Endothelial cell of umbilical vein (primary cell): ENCODE data around the gene KCTD14. TPM values are rescaled to one million over a fixed set of nuclear protein-coding genes. Genes with fewer than 3 reads are reported as not detected.

Source experiments
- Bru-seq: library from RNA; stranded (reverse); fragments of 400-500 nt; gene quantifications from one replicate; lab custom pipeline; 2021; lab: Mats Ljungman, UMichigan
- BruChase-seq, 2 experiments: library from RNA; stranded (reverse); fragments of 400-500 nt; gene quantifications; one replicate each; lab custom pipeline; 2021; lab: Mats Ljungman, UMichigan
- BruUV-seq: library from RNA; stranded (reverse); fragments of 400-500 nt; replicated peaks from 2 replicates; lab custom pipeline; 2021; lab: Mats Ljungman, UMichigan
- CTCF ChIA-PET: fragments of 300-600, 350-600 bp; sonication (Branson Sonifier 250); formaldehyde crosslinking; loops from one replicate; lab custom pipeline; 2021; ENCODE audit warnings: antibody characterized with exemption, inconsistent platforms; lab: Charles Lee
- POLR2A ChIA-PET: fragments of 300-600, 350-600 bp; sonication (Branson Sonifier 250); formaldehyde crosslinking; loops from one replicate; lab custom pipeline; 2021; ENCODE audit warnings: antibody characterized with exemption, inconsistent platforms; lab: Charles Lee
- DNase-seq: peaks from one replicate; pipeline ENCODE4 v3.0.0-alpha.2; 2011; ENCODE audit warnings: low read depth, low spot score
- FAIRE-seq: peaks from 2 replicates; lab custom pipeline; 2011; peaks lifted over from hg19 to GRCh38; lab: Jason Lieb, UNC
- H2AFZ ChIP-seq: 2 replicates; pipeline ENCODE4 v1.6.0; 2012; ENCODE audit warnings: low read depth, low read length, control low read depth, inconsistent platforms
- H3K27ac ChIP-seq: 2 replicates; pipeline ENCODE4 v1.5.1; 2011; ENCODE audit warnings: low read depth, mild to moderate bottlenecking, control low read depth, low read length, moderate library complexity; ENCODE audit not compliant: insufficient read depth
- H3K27me3 ChIP-seq, 2 experiments: 2 replicates each; pipeline versions ENCODE4 v1.6.0 to v1.6.1; 2011; ENCODE audit warnings: low read length in 2 of 2, mixed read lengths in 1 of 2; ENCODE audit not compliant: control insufficient read depth in 2 of 2, insufficient read depth in 2 of 2
- H3K36me3 ChIP-seq, 2 experiments: 2 replicates in 1 of 2; 3 replicates in 1 of 2; pipeline ENCODE4 v1.5.1; 2011; ENCODE audit warnings: low read length in 2 of 2, mild to moderate bottlenecking in 1 of 2, moderate library complexity in 1 of 2; ENCODE audit not compliant: control insufficient read depth in 2 of 2, insufficient read depth in 2 of 2; ENCODE audit errors: extremely low read depth in 1 of 2
- H3K4me1 ChIP-seq: 3 replicates; pipeline ENCODE4 v1.5.1; 2011; ENCODE audit warnings: mild to moderate bottlenecking, low read length; ENCODE audit not compliant: control insufficient read depth, insufficient read depth; ENCODE audit errors: extremely low read depth
- H3K4me2 ChIP-seq: 2 replicates; pipeline ENCODE4 v1.6.1; 2011; ENCODE audit warnings: low read length, control low read depth, mixed read lengths; ENCODE audit not compliant: insufficient read depth
- H3K4me3 ChIP-seq, 3 experiments: fragments of 200-600 bp in 1 of 3; sonication (generic), shearing (Covaris generic) in 1 of 3; replicated peaks in 1 of 3; 2 replicates each; pipeline ENCODE4 v1.5.1; 2011 to 2016; ENCODE audit warnings: control low read depth in 3 of 3, low read length in 3 of 3, mild to moderate bottlenecking in 2 of 3, inconsistent platforms in 1 of 3, low read depth in 1 of 3, moderate library complexity in 1 of 3; ENCODE audit not compliant: insufficient read depth in 1 of 3
- H3K79me2 ChIP-seq: 2 replicates; pipeline ENCODE4 v1.6.0; 2012; ENCODE audit warnings: low read length, inconsistent platforms; ENCODE audit not compliant: control insufficient read depth, insufficient read depth
- H3K9ac ChIP-seq: replicated peaks from 2 replicates; pipeline ENCODE3; 2011; ENCODE audit warnings: low read length, control low read depth; ENCODE audit not compliant: insufficient read depth; ENCODE audit errors: extremely low read depth
- H3K9me1 ChIP-seq: replicated peaks from 3 replicates; pipeline ENCODE4 v1.6.0; 2011; ENCODE audit warnings: mild to moderate bottlenecking, low read length; ENCODE audit not compliant: control insufficient read depth, insufficient read depth; ENCODE audit errors: extremely low read depth
- H3K9me3 ChIP-seq: replicated peaks from 2 replicates; pipeline ENCODE4 v1.5.1; 2012; ENCODE audit warnings: low read length, inconsistent platforms; ENCODE audit not compliant: control insufficient read depth, insufficient read depth
- H4K20me1 ChIP-seq: replicated peaks from 2 replicates; pipeline ENCODE3; 2011; ENCODE audit warnings: mild to moderate bottlenecking, low read length; ENCODE audit not compliant: control insufficient read depth, insufficient read depth; ENCODE audit errors: extremely low read depth
- CTCF ChIP-seq, 2 donors: IDR thresholded peaks; 1 replicate in 1 of 2; 2 replicates in 1 of 2; pipeline ENCODE4 v1.5.1; 2011; ENCODE audit warnings: low read length in 2 of 2, mild to moderate bottlenecking in 2 of 2, moderate library complexity in 2 of 2, control low read depth in 1 of 2, inconsistent platforms in 1 of 2, low read depth in 1 of 2; ENCODE audit not compliant: insufficient read depth in 1 of 2; ENCODE audit errors: extremely low read depth in 1 of 2
- EZH2 ChIP-seq: IDR thresholded peaks from 2 replicates; pipeline ENCODE4 v1.6.1; 2012; ENCODE audit warnings: borderline replicate concordance, low read depth, mild to moderate bottlenecking, moderate library complexity, low read length, inconsistent platforms; ENCODE audit not compliant: severe bottlenecking
- FOS ChIP-seq: IDR thresholded peaks from 2 replicates; pipeline ENCODE4 v1.6.1; 2011; ENCODE audit warnings: mild to moderate bottlenecking, low read length, moderate library complexity, borderline replicate concordance; ENCODE audit not compliant: insufficient read depth
- GATA2 ChIP-seq: IDR thresholded peaks from 2 replicates; pipeline ENCODE4 v1.7.0; 2011; ENCODE audit warnings: low read depth, mild to moderate bottlenecking, moderate library complexity, mixed read lengths, low read length; ENCODE audit not compliant: insufficient read length, insufficient read depth
- JUN ChIP-seq: IDR thresholded peaks from 2 replicates; pipeline ENCODE4 v1.6.1; 2011; ENCODE audit warnings: borderline replicate concordance, low read depth; ENCODE audit not compliant: insufficient read length, insufficient read depth
- MAX ChIP-seq: IDR thresholded peaks from 2 replicates; pipeline ENCODE4 v1.6.1; 2011; ENCODE audit not compliant: insufficient read depth, insufficient read length
- MYC ChIP-seq: IDR thresholded peaks from one replicate; pipeline ENCODE4 v1.6.1; 2011; ENCODE audit warnings: mild to moderate bottlenecking, low read depth, low read length
- POLR2A ChIP-seq: IDR thresholded peaks from 2 replicates; pipeline ENCODE4 v1.6.1; 2012; ENCODE audit warnings: low read depth, mild to moderate bottlenecking, control low read depth, low read length
- POLR2AphosphoS5 ChIP-seq: IDR thresholded peaks from 2 replicates; pipeline ENCODE4 v1.6.1; 2012; ENCODE audit warnings: low read depth, mild to moderate bottlenecking, control low read depth, low read length, moderate library complexity; ENCODE audit not compliant: insufficient read depth
- dilution Hi-C: fragments of 300-500 bp; cut with MboI; formaldehyde crosslinking; loops from one replicate; pipeline ENCODE4 v1.15.0; 2019; ENCODE audit warnings: low sequenced_read_pairs; ENCODE audit not compliant: extremely low pct_ligation_motif_present
- intact Hi-C: fragments of 100-400 bp; cut with micrococcal nuclease; formaldehyde crosslinking; loops from one replicate; pipeline ENCODE4 v1.10.0; 2022
- long read RNA-seq: library from polyadenylated mRNA; stranded (forward); transcript quantifications from one replicate; pipeline ENCODE4 v2.0.0, GENCODE V29; 2021
- polyA minus RNA-seq, 3 experiments: library from RNA; depleted of rRNA, polyadenylated mRNA; stranded (reverse); fragments of >200 nt; gene quantifications; 1 replicate in 1 of 3; 2 replicates in 2 of 3; pipeline ENCODE4 v1.2.3, GENCODE V29; 2011
- polyA plus RNA-seq, 4 experiments: library from polyadenylated mRNA; depleted of rRNA in 3 of 4; stranded (reverse) in 3 of 4; unstranded in 1 of 4; fragments of >200 nt; gene quantifications; 2 replicates each; pipeline versions ENCODE4 v1.2.1 to v1.2.3, GENCODE V29; 2011 to 2012; ENCODE audit warnings: missing spikeins in 1 of 4
- total RNA-seq: library from RNA; stranded (reverse); gene quantifications from 2 replicates; pipeline ENCODE4 v1.2.3, GENCODE V29; 2021

The KCTD14 gene
- total RNA-seq: 1.1 and 1.8 TPM in 2 replicates
- 0.57 and 0.64 TPM in 2 replicates for polyA plus RNA-seq
- polyA plus RNA-seq (2011; cell fraction: cytosol; rRNA removed): 0.90 and 0.97 TPM in 2 replicates
- 0.30 and 0.31 TPM in 2 replicates for polyA plus RNA-seq (2011; cell fraction: nucleus; rRNA removed)
- polyA plus RNA-seq (2012): 0.61 and 0.70 TPM in 2 replicates
- polyA minus RNA-seq: 0.46 and 0.47 TPM in 2 replicates
- polyA minus RNA-seq (2011; cell fraction: cytosol; rRNA and poly(A)+ RNA removed): not detected
- 0.34 TPM in 1 of 2 replicates, not detected in the other for polyA minus RNA-seq (2011; cell fraction: nucleus; rRNA and poly(A)+ RNA removed)
- percentile 40 among the genes with signal in this experiment for Bru-seq, nascent RNA
- BruChase-seq, experiment 1, labeled RNA remaining after a 6-hour chase: percentile 20 among the genes with signal in this experiment
- BruChase-seq, experiment 2, labeled RNA remaining after a 2-hour chase: percentile 43 among the genes with signal in this experiment
- long read RNA-seq, transcript KCTD14-201 (2 exons, 1,691 nt): major isoform, 5 of 5 reads
- long read RNA-seq, partial matches to known transcripts: 0 of 5 reads
- long read RNA-seq, other reads (novel, unspliced or antisense): 0 of 5 reads

- DNase-seq: no peak
- peak within 1 kb of the TSS; percentile 100 for H2AFZ ChIP-seq
- no peaks in the 10 kb centered on the region for H4K20me1 ChIP-seq
- no peaks in the 10 kb centered on the region for H3K27me3 ChIP-seq
- no peaks in the 10 kb centered on the region for H3K9me3 ChIP-seq
- no peaks in the 10 kb centered on the region for H3K36me3 ChIP-seq
- no peaks in the 10 kb centered on the region for H3K79me2 ChIP-seq
- H3K4me2 ChIP-seq: peak within 1 kb of the TSS; percentile 80
- ChIA-PET CTCF (no interaction called here), POLR2A (no interaction called here)
- no peaks in the 10 kb centered on the region for H3K9me1 ChIP-seq
- no TSS peak for BruUV-seq
- peak within 1 kb of the TSS; percentile 4 for H3K9ac ChIP-seq
- peak within 1 kb of the TSS in 2 of 3 experiments; percentile 31 to 41 for H3K4me3 ChIP-seq
- H3K27ac ChIP-seq: no peak within 1 kb of the TSS
- dilution Hi-C loops: no loop called here
- peaks cover 5% of the 10 kb centered on the region for H3K4me1 ChIP-seq
- TF ChIP-seq POLR2AphosphoS5 (no peak), MYC (no peak), CTCF (IDR thresholded peaks at IDR 0.05; ENCODE audit: extremely low read depth in 1 of 2, insufficient read depth in 1 of 2, low read depth in 1 of 2, low read length in 2 of 2) (no peak), POLR2A (no peak), GATA2 (no peak), JUN (no peak), FOS (no peak), EZH2 (no peak), MAX (no peak)
- FAIRE-seq: peak; percentile 69
- intact Hi-C loops: no loop called here
Observed at GRCh38 chr11:78022397-78023396, at the start of gene KCTD14. Gene KCTD14, minus strand, starts transcription at chr11:78023276. Its CDS starts 27 bp downstream, at chr11:78023249.
